K562 (cell line): ENCODE results near the gene MTG1.

Experiments
- ARNT ChIP-seq, 2 experiments: fragments of 450-650 bp; IDR thresholded peaks; 2 replicates each; pipeline ENCODE4 v1.6.1; 2016; ENCODE audit warnings: mild to moderate bottlenecking in 1 of 2
- CTCF ChIP-seq, 3 experiments: IDR thresholded peaks in 2 of 3; conservative IDR thresholded peaks in 1 of 3; 2 replicates each; pipeline ENCODE4 v1.5.1; 2011 to 2012; ENCODE audit warnings: low read length in 3 of 3, mild to moderate bottlenecking in 3 of 3, control low read depth in 2 of 3, improper control_type of control experiment in 1 of 3, inconsistent platforms in 1 of 3, low read depth in 1 of 3, mixed read lengths in 1 of 3, moderate library complexity in 1 of 3; ENCODE audit not compliant: insufficient read depth in 2 of 3
- EZH2 ChIP-seq: IDR thresholded peaks from 2 replicates; pipeline ENCODE4 v1.6.1; 2012; ENCODE audit warnings: low read depth, mild to moderate bottlenecking, inconsistent platforms, low read length, borderline replicate concordance
- HDAC3 ChIP-seq: fragments of 450-650 bp; IDR thresholded peaks from 2 replicates; pipeline ENCODE4 v1.6.1; 2018; ENCODE audit warnings: borderline replicate concordance, mild to moderate bottlenecking, moderate library complexity; ENCODE audit not compliant: partially characterized antibody
- POLR2A ChIP-seq: fragments of 450-650 bp; conservative IDR thresholded peaks from 2 replicates; pipeline ENCODE4 v1.6.1; 2016
- ZBTB8A ChIP-seq: fragments of 450-650 bp; IDR thresholded peaks from 2 replicates; pipeline ENCODE4 v1.6.1; 2018; ENCODE audit warnings: mild to moderate bottlenecking, moderate library complexity; ENCODE audit not compliant: partially characterized antibody
- ZNF224 ChIP-seq: sonication (generic); formaldehyde crosslinking; IDR thresholded peaks from 2 replicates; pipeline ENCODE4 v1.8.0; 2022; ENCODE audit warnings: mild to moderate bottlenecking, missing genetic modification reagents
- ZNF644 ChIP-seq: fragments of 200-800 bp; sonication (Bioruptor generic); IDR thresholded peaks from 2 replicates; pipeline ENCODE4 v1.6.1; 2016; ENCODE audit warnings: low read depth, missing genetic modification characterization, missing compliant biosample characterization
- ZNF707 ChIP-seq: fragments of 250-450 bp; sonication (Bioruptor Pico); conservative IDR thresholded peaks from 2 replicates; pipeline ENCODE4 v1.8.0; 2022; ENCODE audit warnings: inconsistent platforms, mild to moderate bottlenecking, moderate library complexity
- TF ChIP-seq, protein P1 (sequence below): fragments of 150-350 bp; conservative IDR thresholded peaks from 2 replicates; pipeline ENCODE4 v1.6.1; 2014; ENCODE audit warnings: low read length

DNA sequence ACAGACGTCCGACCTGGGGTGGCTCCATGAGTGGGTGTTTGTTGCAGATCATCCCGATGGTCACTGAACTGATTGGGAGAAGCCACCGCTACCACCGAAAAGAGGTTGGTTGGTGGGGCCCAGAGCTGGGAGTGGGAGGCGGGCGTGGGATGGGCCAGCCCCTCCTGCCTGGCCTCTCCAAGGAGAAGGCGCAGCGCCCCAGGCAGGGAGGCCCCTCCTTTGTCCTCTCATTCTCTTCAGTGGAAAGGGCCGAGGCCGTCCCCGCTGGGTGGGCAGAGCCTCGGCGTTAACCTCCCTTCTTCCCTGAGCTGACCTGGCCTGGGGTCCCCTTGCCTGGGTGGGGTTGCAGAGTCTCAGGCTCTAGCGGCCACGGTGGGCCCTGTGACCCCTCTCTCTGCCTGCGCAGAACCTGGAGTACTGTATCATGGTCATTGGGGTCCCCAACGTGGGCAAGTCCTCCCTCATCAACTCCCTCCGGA lies 5.2 kb downstream of the MTG1 start:
- TF ChIP-seq CTCF (IDR thresholded peaks at IDR 0.05 in 2 of 3, conservative IDR thresholded peaks at IDR 0.05 in 1 of 3; ENCODE audit: insufficient read depth in 2 of 3, low read depth in 1 of 3, low read length in 3 of 3), result no peak
- no peak for TF ChIP-seq HDAC3
- no peak for TF ChIP-seq POLR2A
- TF ChIP-seq ZBTB8A, result no peak
- no peak for TF ChIP-seq ARNT (IDR thresholded peaks at IDR 0.05)
- no peak for TF ChIP-seq ZNF224 (CRISPR knock-in tag)
- TF ChIP-seq ZNF707 (CRISPR knock-in tag), result no peak
- TF ChIP-seq, protein P1, sequence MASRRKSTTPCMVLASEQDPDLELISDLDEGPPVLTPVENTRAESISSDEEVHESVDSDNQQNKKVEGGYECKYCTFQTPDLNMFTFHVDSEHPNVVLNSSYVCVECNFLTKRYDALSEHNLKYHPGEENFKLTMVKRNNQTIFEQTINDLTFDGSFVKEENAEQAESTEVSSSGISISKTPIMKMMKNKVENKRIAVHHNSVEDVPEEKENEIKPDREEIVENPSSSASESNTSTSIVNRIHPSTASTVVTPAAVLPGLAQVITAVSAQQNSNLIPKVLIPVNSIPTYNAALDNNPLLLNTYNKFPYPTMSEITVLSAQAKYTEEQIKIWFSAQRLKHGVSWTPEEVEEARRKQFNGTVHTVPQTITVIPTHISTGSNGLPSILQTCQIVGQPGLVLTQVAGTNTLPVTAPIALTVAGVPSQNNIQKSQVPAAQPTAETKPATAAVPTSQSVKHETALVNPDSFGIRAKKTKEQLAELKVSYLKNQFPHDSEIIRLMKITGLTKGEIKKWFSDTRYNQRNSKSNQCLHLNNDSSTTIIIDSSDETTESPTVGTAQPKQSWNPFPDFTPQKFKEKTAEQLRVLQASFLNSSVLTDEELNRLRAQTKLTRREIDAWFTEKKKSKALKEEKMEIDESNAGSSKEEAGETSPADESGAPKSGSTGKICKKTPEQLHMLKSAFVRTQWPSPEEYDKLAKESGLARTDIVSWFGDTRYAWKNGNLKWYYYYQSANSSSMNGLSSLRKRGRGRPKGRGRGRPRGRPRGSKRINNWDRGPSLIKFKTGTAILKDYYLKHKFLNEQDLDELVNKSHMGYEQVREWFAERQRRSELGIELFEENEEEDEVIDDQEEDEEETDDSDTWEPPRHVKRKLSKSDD, result no peak
- TF ChIP-seq ZNF644 (tag), result no peak
- no peak for TF ChIP-seq EZH2
